IMR-90 (cell line): ENCODE results near the gene PCNX2. TPM values are rescaled to one million over a fixed set of nuclear protein-coding genes. Genes with fewer than 3 reads are reported as not detected.

Experiments
- ATAC-seq: fragments of 200-7000 bp; cut with Tn5 transposase; 2 replicates; pipeline ENCODE4 v1.9.1; 2020; ENCODE audit warnings: low read depth, mild to moderate bottlenecking, moderate library complexity
- BruUV-seq: library from RNA; stranded (reverse); fragments of 400-500 nt; replicated peaks from 2 replicates; lab custom pipeline; 2021; lab: Mats Ljungman, UMichigan
- CTCF ChIA-PET: fragments of 300-600 bp; formaldehyde crosslinking; extraction: SDS; loops from one replicate; lab custom pipeline; 2021; ENCODE audit warnings: antibody characterized with exemption; lab: Yijun Ruan, JAX
- POLR2A ChIA-PET: fragments of 300-600 bp; sonication (Branson Sonifier 250); formaldehyde crosslinking; loops from one replicate; lab custom pipeline; 2022; ENCODE audit warnings: antibody characterized with exemption; ENCODE audit not compliant: unreplicated experiment; lab: Charles Lee
- DNase-seq: peaks from one replicate; pipeline ENCODE4 v3.0.0; 2013
- H2AFZ ChIP-seq: replicated peaks from 2 replicates; pipeline ENCODE3; 2013; ENCODE audit warnings: low read length, mild to moderate bottlenecking; ENCODE audit not compliant: poor library complexity
- H2AK5ac ChIP-seq: 2 replicates; pipeline ENCODE4 v1.6.1; 2013; ENCODE audit warnings: low read depth, low read length, inconsistent platforms
- H2AK9ac ChIP-seq: replicated peaks from 2 replicates; pipeline ENCODE3; 2013; ENCODE audit warnings: mild to moderate bottlenecking, low read depth, low read length, moderate library complexity; ENCODE audit not compliant: poor library complexity
- H2BK120ac ChIP-seq: 2 replicates; pipeline ENCODE4 v1.6.1; 2013; ENCODE audit warnings: low read depth, low read length, inconsistent platforms
- H2BK15ac ChIP-seq: 3 replicates; pipeline ENCODE4 v1.6.1; 2013; ENCODE audit warnings: low read depth, low read length, inconsistent platforms
- H2BK20ac ChIP-seq: 2 replicates; pipeline ENCODE4 v1.6.1; 2013; ENCODE audit warnings: low read depth, mild to moderate bottlenecking, inconsistent platforms, low read length, moderate library complexity
- H2BK5ac ChIP-seq: 2 replicates; pipeline ENCODE4 v1.6.1; 2013; ENCODE audit warnings: mild to moderate bottlenecking, low read depth, low read length, inconsistent platforms; ENCODE audit not compliant: poor library complexity, severe bottlenecking
- H3K14ac ChIP-seq: replicated peaks from 2 replicates; pipeline ENCODE4 v1.6.1; 2013; ENCODE audit warnings: low read depth, low read length, inconsistent platforms
- H3K18ac ChIP-seq: 2 replicates; pipeline ENCODE4 v1.6.1; 2013; ENCODE audit warnings: low read depth, low read length, control low read depth
- H3K23ac ChIP-seq: 2 replicates; pipeline ENCODE4 v1.6.1; 2013; ENCODE audit warnings: low read depth, low read length, inconsistent platforms
- H3K27ac ChIP-seq: 2 replicates; pipeline ENCODE4 v1.5.1; 2013; ENCODE audit warnings: mild to moderate bottlenecking, control low read depth, low read length; ENCODE audit not compliant: insufficient read depth
- H3K27me3 ChIP-seq: 2 replicates; pipeline ENCODE4 v1.6.1; 2013; ENCODE audit warnings: low read length; ENCODE audit not compliant: control insufficient read depth, insufficient read depth
- H3K36me3 ChIP-seq: 2 replicates; pipeline ENCODE4 v1.6.1; 2013; ENCODE audit warnings: low read length, mixed read lengths; ENCODE audit not compliant: control insufficient read depth, insufficient read depth
- H3K4ac ChIP-seq: 2 replicates; pipeline ENCODE4 v1.6.1; 2013; ENCODE audit warnings: low read depth, low read length, inconsistent platforms
- H3K4me1 ChIP-seq: 2 replicates; pipeline ENCODE4 v1.6.1; 2013; ENCODE audit warnings: low read length, mixed read lengths; ENCODE audit not compliant: control insufficient read depth, insufficient read depth
- H3K4me2 ChIP-seq: 2 replicates; pipeline ENCODE4 v1.6.1; 2013; ENCODE audit warnings: low read depth, mild to moderate bottlenecking, control low read depth, low read length, moderate library complexity
- H3K4me3 ChIP-seq: 2 replicates; pipeline ENCODE4 v1.5.1; 2013; ENCODE audit warnings: low read depth, mild to moderate bottlenecking, control low read depth, low read length, moderate library complexity; ENCODE audit not compliant: insufficient read depth
- H3K56ac ChIP-seq: 2 replicates; pipeline ENCODE4 v1.6.1; 2013; ENCODE audit warnings: low read length, inconsistent platforms; ENCODE audit not compliant: insufficient read depth; ENCODE audit errors: extremely low read depth
- H3K79me1 ChIP-seq, 2 experiments: 2 replicates each; pipeline ENCODE4 v1.6.1; 2013; ENCODE audit warnings: low read length in 2 of 2, inconsistent platforms in 1 of 2, low read depth in 1 of 2
- H3K9ac ChIP-seq: 2 replicates; pipeline ENCODE4 v1.6.1; 2013; ENCODE audit warnings: low read depth, low read length, control low read depth
- H3K9me1 ChIP-seq: 2 replicates; pipeline ENCODE4 v1.6.1; 2013; ENCODE audit warnings: low read length, inconsistent platforms; ENCODE audit not compliant: insufficient read depth
- H3K9me3 ChIP-seq: 2 replicates; pipeline ENCODE4 v1.6.1; 2013; ENCODE audit warnings: low read length; ENCODE audit not compliant: control insufficient read depth, insufficient read depth
- H4K20me1 ChIP-seq: 2 replicates; pipeline ENCODE4 v1.6.1; 2013; ENCODE audit warnings: low read length, inconsistent platforms; ENCODE audit not compliant: insufficient read depth
- H4K5ac ChIP-seq: 2 replicates; pipeline ENCODE4 v1.6.1; 2013; ENCODE audit warnings: mild to moderate bottlenecking, low read depth, low read length, control low read depth
- H4K8ac ChIP-seq, 2 experiments: 2 replicates each; pipeline ENCODE4 v1.6.1; 2013; ENCODE audit warnings: low read depth in 2 of 2, low read length in 2 of 2, control low read depth in 1 of 2, inconsistent platforms in 1 of 2
- H4K91ac ChIP-seq: 2 replicates; pipeline ENCODE4 v1.6.1; 2013; ENCODE audit warnings: low read depth, low read length, inconsistent platforms; ENCODE audit not compliant: insufficient read depth
- CHD1 ChIP-seq: IDR thresholded peaks from 2 replicates; pipeline ENCODE4 v1.6.1; 2012; ENCODE audit warnings: low read depth, low read length, improper control_type of control experiment
- CTCF ChIP-seq: conservative IDR thresholded peaks from 2 replicates; pipeline ENCODE4 v1.5.1; 2012; ENCODE audit warnings: mild to moderate bottlenecking, low read depth, low read length, improper control_type of control experiment
- FOS ChIP-seq: fragments of 150-350 bp; IDR thresholded peaks from 2 replicates; pipeline ENCODE4 v1.6.1; 2016; ENCODE audit warnings: low read depth, low read length
- MAZ ChIP-seq: IDR thresholded peaks from 2 replicates; pipeline ENCODE4 v1.6.1; 2012; ENCODE audit warnings: low read depth, mild to moderate bottlenecking, low read length, improper control_type of control experiment, moderate library complexity, borderline replicate concordance
- MXI1 ChIP-seq: IDR thresholded peaks from 2 replicates; pipeline ENCODE4 v1.6.1; 2012; ENCODE audit warnings: low read depth, mild to moderate bottlenecking, low read length, moderate library complexity, borderline replicate concordance
- NFE2L2 ChIP-seq: fragments of 150-350 bp; IDR thresholded peaks from 2 replicates; pipeline ENCODE4 v1.6.1; 2016; ENCODE audit warnings: low read depth, mild to moderate bottlenecking, low read length
- SMC3 ChIP-seq: fragments of 150-350 bp; IDR thresholded peaks from 2 replicates; pipeline ENCODE4 v1.6.1; 2016; ENCODE audit warnings: low read depth, mild to moderate bottlenecking, antibody characterized with exemption, low read length, moderate library complexity
- USF2 ChIP-seq: fragments of 150-350 bp; IDR thresholded peaks from 2 replicates; pipeline ENCODE4 v1.6.1; 2017; ENCODE audit warnings: mild to moderate bottlenecking, antibody characterized with exemption, low read length, low read depth
- WGBS, 2 experiments: methylation state at CpG; one replicate each; pipeline versions ENCODE4 v1.1.5 to v1.1.7; 2013; ENCODE audit warnings: missing lambda C conversion rate in 2 of 2; ENCODE audit not compliant: insufficient read length in 1 of 2; ENCODE audit errors: extremely low coverage in 2 of 2; 5-methylcytosine and 5-hydroxymethylcytosine counted together
- dilution Hi-C: fragments of 300-500 bp; cut with HindIII; formaldehyde crosslinking; loops from one replicate; pipeline ENCODE4 v1.14.3; 2018; ENCODE audit warnings: low sequenced_read_pairs; ENCODE audit not compliant: unreplicated experiment
- in situ Hi-C: fragments of 300-500 bp; cut with MboI; formaldehyde crosslinking; loops from 3 replicates; pipeline ENCODE4 v1.14.3; 2019; ENCODE audit warnings: low sequenced_read_pairs, inconsistent platforms, mixed read lengths
- intact Hi-C: fragments of 100-400 bp; cut with micrococcal nuclease; formaldehyde crosslinking; loops from 2 replicates; pipeline ENCODE4 v1.10.0; 2022
- polyA plus RNA-seq, 3 experiments: library from polyadenylated mRNA; depleted of rRNA; stranded (reverse); fragments of >200 nt; gene quantifications; 2 replicates each; pipeline ENCODE4 v1.2.3, GENCODE V29; 2012; ENCODE audit warnings: low replicate concordance in 1 of 3
- total RNA-seq: library from RNA; depleted of rRNA; stranded (reverse); fragments of >200 nt; gene quantifications from 2 replicates; pipeline ENCODE4 v1.2.3, GENCODE V29; 2012

PCNX2 gene
- total and polyA plus RNA-seq, 2 of the 4 experiments (the other 2 are of a cell fraction) = 15.9 to 22.6 TPM

DNA sequence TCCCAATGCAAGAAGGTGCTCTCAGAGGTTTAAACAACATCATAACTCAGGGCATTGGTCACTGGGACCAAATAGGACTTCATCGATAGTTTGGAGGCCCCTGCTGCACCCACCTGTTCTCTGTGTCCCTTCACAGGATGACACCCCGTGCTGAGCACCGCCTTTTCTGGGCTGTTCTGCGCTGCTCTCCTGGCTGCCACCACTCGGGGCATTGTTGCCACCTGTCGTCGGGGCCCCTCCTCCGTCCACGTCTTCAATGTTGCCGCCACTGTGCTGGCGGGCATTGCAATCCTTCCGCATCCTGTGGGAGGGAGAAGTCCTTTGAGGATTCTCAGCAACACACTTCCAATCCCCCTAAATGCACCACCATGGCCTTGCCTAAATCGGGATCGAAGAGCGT lies 297.4 kb downstream of the PCNX2 start:
- H3K79me1 ChIP-seq = no peaks in the 10 kb centered on the region
- H4K20me1 ChIP-seq = no peaks in the 10 kb centered on the region
- POLR2A ChIA-PET = no interaction called here
- no peak overlapping the region for H3K23ac ChIP-seq
- TF ChIP-seq FOS (no peak), CTCF (no peak), CHD1 (no peak), MAZ (no peak), MXI1 (no peak), USF2 (no peak), SMC3 (no peak), NFE2L2 (no peak)
- ATAC-seq (no peak), DNase-seq (no peak)
- peaks cover 6% of the 10 kb centered on the region; the same call in 1 of the 2 replicates for H3K9me3 ChIP-seq
- H3K4me2 ChIP-seq = no peak overlapping the region
- no peak overlapping the region for H2BK120ac ChIP-seq
- WGBS, 2 experiments = 81% methylated on average over 3 of the region's 15 CpGs; no CpG with 5 or more reads in 1 of the 2 experiments
- H3K9me1 ChIP-seq = peaks cover 3% of the 10 kb centered on the region; the same call in 1 of the 2 replicates
- no peak overlapping the region for H3K27ac ChIP-seq
- H4K5ac ChIP-seq = no peak overlapping the region
- H2AFZ ChIP-seq = no peak overlapping the region
- CTCF ChIA-PET = no interaction called here
- H3K9ac ChIP-seq = no peak overlapping the region
- no peak overlapping the region for H2AK5ac ChIP-seq
- H3K18ac ChIP-seq = no peak overlapping the region
- no peak overlapping the region for H3K4me3 ChIP-seq
- no peak overlapping the region for H4K8ac ChIP-seq
- intact Hi-C loops (no loop called here), dilution Hi-C loops (no loop called here), in situ Hi-C loops (no loop called here)
- no peaks in the 10 kb centered on the region for H3K4me1 ChIP-seq
- H4K91ac ChIP-seq = no peak overlapping the region
- H3K56ac ChIP-seq = no peak overlapping the region
- H3K36me3 ChIP-seq = peaks cover 24% of the 10 kb centered on the region
- no peak overlapping the region for H2BK20ac ChIP-seq
- H3K4ac ChIP-seq = no peak overlapping the region
- H2BK15ac ChIP-seq = no peak overlapping the region
- BruUV-seq = no TSS peak
- no peak overlapping the region for H3K14ac ChIP-seq
- H2BK5ac ChIP-seq = no peak overlapping the region
- H2AK9ac ChIP-seq = no peak overlapping the region
- no peaks in the 10 kb centered on the region for H3K27me3 ChIP-seq
